Muscle layer of duodenum (tissue), 2 donors: ENCODE data around the gene FAM89A.
"Not testable (repeated sequence)": the region's sequence is repeated elsewhere in the genome, so short reads cannot be mapped to it uniquely, and the experiment has no call there.

Source experiments
- H3K27ac ChIP-seq: one replicate; pipeline ENCODE4 v1.7.0; 2013; ENCODE audit warnings: mild to moderate bottlenecking, low read length
- H3K27me3 ChIP-seq: one replicate; pipeline ENCODE4 v1.7.0; 2013; ENCODE audit warnings: low read depth, mild to moderate bottlenecking, control low read depth, low read length
- H3K36me3 ChIP-seq, 2 donors: one replicate each; pipeline ENCODE4 v1.7.0; 2013; ENCODE audit warnings: low read length in 2 of 2, control low read depth in 1 of 2, mild to moderate bottlenecking in 1 of 2; ENCODE audit not compliant: insufficient read depth in 2 of 2, control insufficient read depth in 1 of 2
- H3K4me1 ChIP-seq, 2 donors: one replicate each; pipeline ENCODE4 v1.7.0; 2013; ENCODE audit warnings: low read length in 2 of 2, mild to moderate bottlenecking in 2 of 2, control low read depth in 1 of 2, moderate library complexity in 1 of 2; ENCODE audit not compliant: insufficient read depth in 2 of 2, control insufficient read depth in 1 of 2
- H3K4me3 ChIP-seq, 2 donors: one replicate each; pipeline ENCODE4 v1.7.0; 2013; ENCODE audit warnings: low read length in 2 of 2, low read depth in 1 of 2, mild to moderate bottlenecking in 1 of 2
- H3K9me3 ChIP-seq, 2 donors: one replicate each; pipeline ENCODE4 v1.7.0; 2013; ENCODE audit warnings: low read length in 2 of 2, control low read depth in 1 of 2, mild to moderate bottlenecking in 1 of 2; ENCODE audit not compliant: control insufficient read depth in 1 of 2
- donor health status: healthy.

FAM89A gene

DNA sequence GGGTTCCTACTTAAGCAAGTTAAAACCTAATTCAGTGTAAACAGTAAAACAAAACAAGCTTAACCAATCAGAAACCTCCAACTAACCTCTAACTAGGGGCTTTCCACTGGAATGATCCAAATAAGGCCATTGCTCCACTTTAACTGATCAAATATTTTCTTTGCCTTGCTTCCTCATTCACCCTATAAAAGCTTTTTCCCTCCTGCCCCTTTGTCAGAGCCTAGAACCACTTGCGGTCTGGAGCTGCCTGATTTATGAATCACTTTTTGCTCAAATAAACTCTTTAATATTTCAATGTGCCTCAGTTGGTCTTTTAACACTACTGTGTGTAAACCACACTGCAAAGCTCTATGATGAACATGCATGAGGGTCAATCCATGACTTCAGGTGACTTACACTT is 4.5 kb upstream of the FAM89A start:
- Histone ChIP-seq H3K9me3 (peaks cover 6 to 7% of the 10 kb centered on the region in 2 donors), H3K27ac (no peak overlapping the region), H3K27me3 (no peaks in the 10 kb centered on the region), H3K4me1 (peaks cover 0 to 13% of the 10 kb centered on the region in 2 donors), H3K4me3 (no peak overlapping the region), H3K36me3 (no peaks in the 10 kb centered on the region)

DNA sequence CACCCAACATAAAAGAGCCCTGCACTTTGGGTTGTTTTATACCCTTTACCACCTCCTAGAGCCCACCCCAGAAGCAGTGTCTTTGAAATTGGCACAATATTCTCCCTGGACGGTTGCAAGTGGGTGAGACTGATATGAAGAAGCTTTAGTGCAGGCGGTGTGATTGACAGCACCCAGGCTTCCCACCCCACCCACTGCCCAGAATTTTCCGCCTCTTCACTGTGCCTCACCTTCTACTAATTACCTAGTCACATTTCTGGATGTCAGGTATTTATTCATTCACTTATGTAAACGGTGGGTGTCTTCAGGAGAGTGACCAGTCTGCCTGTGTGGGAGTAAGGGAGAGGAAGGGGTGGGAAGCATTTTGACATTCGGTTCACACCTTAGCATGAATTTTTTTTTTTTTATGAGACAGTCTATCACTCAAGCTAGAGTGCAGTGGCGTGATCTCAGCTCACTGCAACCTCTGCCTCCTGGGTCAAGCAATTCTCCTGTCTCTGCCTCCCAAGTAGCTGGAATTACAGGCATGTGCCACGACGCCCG is 1.7 kb upstream of the FAM89A start:
- Histone ChIP-seq H3K27me3 (no peaks in the 10 kb centered on the region), H3K36me3 (no peaks in the 10 kb centered on the region), H3K4me3 (no peak overlapping the region), H3K27ac (no peak overlapping the region), H3K9me3 (peaks cover 6 to 7% of the 10 kb centered on the region in 2 donors), H3K4me1 (peaks cover 0 to 19% of the 10 kb centered on the region in 2 donors)

DNA sequence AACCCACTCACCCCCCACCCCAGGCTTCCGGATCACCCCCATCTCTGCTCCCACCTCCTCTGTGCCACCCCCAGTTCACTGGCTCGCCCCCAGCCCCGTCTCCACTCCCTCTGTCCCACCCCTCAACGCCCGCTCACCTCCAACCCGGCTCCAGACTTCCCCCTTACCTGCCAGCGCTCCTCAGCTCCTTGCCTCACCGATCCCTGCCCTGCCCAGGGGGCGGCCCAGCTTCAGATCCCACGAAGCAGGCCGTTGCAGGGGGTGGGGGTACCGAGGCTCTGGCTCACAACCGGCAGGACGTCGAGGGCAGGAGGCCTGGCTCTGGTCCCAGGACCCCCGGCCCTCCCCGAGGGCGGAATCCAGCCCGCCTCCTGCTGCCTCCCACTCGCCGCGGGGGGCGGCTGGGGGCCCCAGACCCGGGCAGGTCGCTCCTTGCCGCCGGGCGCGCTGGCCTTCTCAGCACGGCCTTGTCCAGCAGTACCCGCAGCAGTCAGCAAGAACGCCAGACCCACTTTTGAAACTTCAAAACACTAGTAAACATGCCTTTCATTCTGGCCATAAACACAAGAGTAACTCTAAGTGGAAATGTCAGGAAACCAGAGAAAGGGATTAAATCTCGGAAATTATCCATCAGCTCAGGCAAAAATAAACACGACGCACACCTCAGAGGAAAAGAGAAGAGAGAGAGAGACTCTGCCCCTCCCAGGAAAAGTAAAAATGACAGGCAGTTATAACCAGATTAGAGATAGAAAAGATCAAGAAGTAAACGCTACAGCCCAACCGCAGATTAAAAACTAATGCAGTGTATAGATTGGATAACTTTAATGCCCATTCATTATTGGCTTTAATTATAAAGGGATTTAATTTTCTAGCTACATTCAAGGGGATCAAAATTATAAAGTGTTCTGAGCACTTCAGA is 1.0 kb upstream of the FAM89A start:
- H3K27me3 ChIP-seq = no peaks in the 10 kb centered on the region
- H3K4me1 ChIP-seq = peaks cover 0 to 19% of the 10 kb centered on the region in 2 donors
- H3K27ac ChIP-seq = no peak overlapping the region
- H3K9me3 ChIP-seq = peaks cover 6 to 7% of the 10 kb centered on the region in 2 donors
- peak overlapping the region in 1 of 2 donors; percentile 42 for H3K4me3 ChIP-seq
- H3K36me3 ChIP-seq = no peaks in the 10 kb centered on the region

DNA sequence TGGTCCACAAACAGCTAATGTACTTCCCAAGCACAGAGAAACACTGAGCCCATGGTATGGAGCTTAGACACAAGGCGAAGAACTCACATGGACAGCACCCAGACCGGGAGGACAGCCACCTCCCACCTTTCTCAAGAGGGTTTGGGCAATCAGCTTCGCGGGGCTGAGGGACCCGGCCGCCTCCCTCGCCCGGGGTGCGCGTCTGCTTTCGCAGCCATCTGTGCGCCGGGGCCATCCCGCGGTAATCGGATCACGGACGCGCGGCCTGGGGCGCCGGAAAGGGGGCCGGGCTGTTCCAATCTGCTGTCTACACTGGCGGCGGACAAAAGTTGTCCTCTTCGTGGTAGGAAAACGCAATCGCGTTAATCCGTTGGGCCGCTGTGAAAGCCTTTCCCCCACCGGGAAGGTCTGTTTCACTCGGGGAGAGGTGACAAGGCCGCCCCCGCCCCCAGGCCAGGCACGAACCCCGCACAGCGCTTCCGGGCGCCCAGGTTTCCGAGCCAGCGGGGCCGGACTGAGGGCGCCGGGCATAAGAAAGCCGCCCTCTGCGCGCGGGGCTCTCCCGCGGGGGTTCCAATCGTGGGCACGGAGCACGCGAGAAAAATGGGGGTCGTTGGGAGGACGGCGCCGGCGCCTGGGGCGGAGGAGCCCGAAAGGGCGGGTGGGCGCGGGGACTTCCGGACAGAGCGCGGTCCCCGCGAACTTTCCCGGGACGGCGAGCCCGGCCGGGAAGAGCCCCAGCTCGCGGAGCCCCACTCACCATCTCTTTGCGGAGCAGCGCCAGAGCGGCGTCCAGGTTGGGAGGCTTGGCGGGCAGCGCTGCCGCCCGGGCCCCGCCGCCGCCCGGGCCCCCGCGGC is 664 bp downstream of the FAM89A start:
- H3K4me1 ChIP-seq = peaks cover 0 to 19% of the 10 kb centered on the region in 2 donors

DNA sequence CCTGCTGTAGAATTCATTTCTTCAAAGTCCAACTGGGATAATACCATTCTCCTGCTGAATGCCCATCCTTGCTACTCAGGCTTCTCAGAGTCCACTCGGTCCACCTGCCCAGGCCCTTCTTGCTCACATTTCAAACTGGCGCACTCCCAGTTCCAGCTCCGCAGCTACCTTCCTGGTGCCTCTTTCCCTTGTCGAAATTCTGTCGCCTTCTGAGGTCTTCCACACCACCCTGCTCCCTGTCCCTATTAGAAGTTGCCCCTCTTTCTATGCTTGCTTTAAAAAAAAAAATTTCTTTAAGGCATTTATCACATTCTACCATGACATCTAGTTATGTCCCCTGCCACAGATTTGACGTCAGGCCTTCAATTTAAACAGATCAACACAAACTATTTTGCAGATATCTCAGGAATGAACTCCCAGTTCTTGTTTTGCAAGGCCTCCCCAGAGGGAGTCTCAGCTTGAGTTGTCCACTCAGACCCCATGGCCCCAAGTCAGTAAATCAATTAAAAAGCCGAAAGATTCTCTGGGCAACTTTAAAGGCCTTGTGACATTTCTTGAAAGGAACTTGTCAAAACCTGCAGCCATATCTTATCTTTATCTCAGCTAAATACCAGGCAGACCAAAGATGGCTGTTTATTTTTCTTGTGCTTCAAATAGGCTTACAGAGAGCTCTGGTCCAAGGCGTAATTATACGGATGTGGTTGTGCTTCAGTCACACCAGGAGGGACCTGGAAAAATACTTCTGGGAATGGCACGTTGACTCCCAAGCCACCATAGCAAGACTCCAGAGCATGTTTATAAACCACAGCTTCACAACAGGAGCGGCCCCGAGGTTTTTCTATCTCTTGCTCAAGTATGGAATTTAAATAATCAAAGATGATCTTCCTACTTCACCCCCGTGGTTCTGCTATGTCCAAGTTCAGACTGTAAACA is 2.2 kb downstream of the FAM89A start:
- no peaks in the 10 kb centered on the region for H3K27me3 ChIP-seq
- H3K4me3 ChIP-seq = no peak overlapping the region
- H3K36me3 ChIP-seq = no peaks in the 10 kb centered on the region
- H3K4me1 ChIP-seq = peaks cover 0 to 19% of the 10 kb centered on the region in 2 donors
- no peaks in the 10 kb centered on the region for H3K9me3 ChIP-seq
- H3K27ac ChIP-seq = no peak overlapping the region

More for the DNA sequence above, 664 bp downstream of the FAM89A start:
- peak overlapping the region; percentile 45 to 67 for H3K4me3 ChIP-seq
- H3K36me3 ChIP-seq = no peaks in the 10 kb centered on the region
- H3K27ac ChIP-seq = no peak overlapping the region
- peaks cover under 1% of the 10 kb centered on the region in 2 donors for H3K9me3 ChIP-seq
- H3K27me3 ChIP-seq = no peaks in the 10 kb centered on the region

DNA sequence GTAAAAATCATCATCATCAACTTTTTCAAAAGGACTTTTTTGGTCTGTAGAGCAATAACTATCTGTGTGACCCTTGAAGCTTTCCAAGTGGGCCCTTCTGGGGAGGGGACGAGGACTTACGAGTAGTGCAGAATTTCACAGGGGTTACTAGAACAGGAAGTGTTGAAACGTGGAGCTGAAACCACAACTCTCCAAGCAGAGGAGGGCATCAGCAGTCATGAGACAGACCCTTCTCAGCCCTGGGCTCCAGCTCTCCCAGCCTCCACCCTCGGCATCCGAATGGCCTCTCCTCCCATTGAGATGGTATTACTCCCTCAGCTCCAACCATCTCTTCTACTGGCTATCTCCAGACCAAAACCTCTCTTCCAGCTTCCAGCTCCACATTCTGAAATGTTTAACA is 3.6 kb downstream of the FAM89A start:
- Histone ChIP-seq H3K27ac (no peak overlapping the region), H3K4me1 (peaks cover 0 to 19% of the 10 kb centered on the region in 2 donors), H3K27me3 (no peaks in the 10 kb centered on the region)

DNA sequence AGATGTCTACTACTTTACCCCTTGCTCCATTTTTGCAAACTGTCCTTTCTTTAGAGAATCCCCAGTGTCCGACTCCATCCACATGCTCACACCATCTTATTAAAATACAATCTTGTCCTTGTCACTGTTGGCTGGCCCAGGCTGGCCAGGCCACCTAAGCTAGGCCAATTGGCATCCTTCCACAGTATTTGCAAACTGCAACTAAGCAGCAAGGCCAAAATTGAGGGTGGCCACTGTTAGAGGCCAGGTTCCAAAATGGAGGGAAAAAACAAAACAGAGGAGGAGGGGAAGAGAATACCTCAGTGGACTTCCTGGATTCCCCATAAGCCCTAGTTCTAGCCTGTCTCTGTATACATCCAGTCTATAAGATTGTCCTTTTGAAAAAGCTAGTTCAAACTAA is 4.3 kb downstream of the FAM89A start:
- no peak overlapping the region for H3K27ac ChIP-seq

More for the DNA sequence above, 3.6 kb downstream of the FAM89A start:
- Histone ChIP-seq H3K36me3 (no peaks in the 10 kb centered on the region), H3K9me3 (no peaks in the 10 kb centered on the region), H3K4me3 (no peak overlapping the region)

DNA sequence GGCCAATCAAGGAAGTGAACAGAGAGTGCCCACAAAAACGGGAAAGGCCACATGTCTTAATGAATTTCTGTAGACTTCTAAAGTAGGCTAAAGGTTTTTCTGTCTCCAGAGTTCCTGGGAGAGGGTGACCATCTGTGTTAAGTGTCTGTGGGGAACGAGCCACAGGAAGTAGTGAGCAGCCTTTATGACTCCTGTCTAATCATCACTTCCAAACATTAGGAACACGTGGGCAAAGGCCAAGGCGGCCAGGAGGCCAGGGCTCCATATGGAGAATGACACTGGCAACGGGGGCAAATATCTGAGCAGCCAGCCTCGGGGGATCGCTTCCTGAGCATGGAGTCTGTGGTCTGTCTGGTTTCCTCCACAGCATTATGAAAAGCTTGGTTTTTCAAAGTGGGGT is 7.1 kb downstream of the FAM89A start:
- no peak overlapping the region for H3K27ac ChIP-seq
- H3K36me3 ChIP-seq = no peaks in the 10 kb centered on the region
- H3K4me3 ChIP-seq = no peak overlapping the region
- no peaks in the 10 kb centered on the region for H3K27me3 ChIP-seq
- H3K4me1 ChIP-seq = no peaks in the 10 kb centered on the region
- no peaks in the 10 kb centered on the region for H3K9me3 ChIP-seq

More for the DNA sequence above, 4.3 kb downstream of the FAM89A start:
- Histone ChIP-seq H3K27me3 (no peaks in the 10 kb centered on the region), H3K9me3 (no peaks in the 10 kb centered on the region), H3K4me1 (peaks cover 0 to 13% of the 10 kb centered on the region in 2 donors), H3K36me3 (no peaks in the 10 kb centered on the region), H3K4me3 (no peak overlapping the region)

DNA sequence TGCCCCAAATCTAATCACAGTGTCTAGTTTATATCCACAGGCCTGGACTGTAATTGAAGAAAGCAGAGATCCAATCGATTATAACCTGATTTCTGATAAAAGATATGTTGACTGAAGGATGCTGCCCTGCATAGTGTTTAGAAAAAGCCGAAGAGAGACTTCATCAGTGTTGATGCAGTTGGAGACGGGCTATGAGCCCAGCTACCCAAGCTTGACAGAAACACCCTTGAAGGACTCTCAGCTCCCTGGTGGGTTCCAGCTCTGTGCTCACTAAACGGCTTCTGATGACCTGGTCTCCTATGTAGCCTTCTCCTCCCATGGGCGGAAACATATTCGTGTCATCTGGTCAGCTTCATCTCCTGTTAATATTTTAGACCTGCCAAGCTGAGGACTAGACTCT is 10.2 kb downstream of the FAM89A start:
- Histone ChIP-seq H3K4me3 (no peak overlapping the region), H3K36me3 (no peaks in the 10 kb centered on the region), H3K27ac (no peak overlapping the region), H3K4me1 (no peaks in the 10 kb centered on the region), H3K27me3 (no peaks in the 10 kb centered on the region), H3K9me3 (no peaks in the 10 kb centered on the region)

DNA sequence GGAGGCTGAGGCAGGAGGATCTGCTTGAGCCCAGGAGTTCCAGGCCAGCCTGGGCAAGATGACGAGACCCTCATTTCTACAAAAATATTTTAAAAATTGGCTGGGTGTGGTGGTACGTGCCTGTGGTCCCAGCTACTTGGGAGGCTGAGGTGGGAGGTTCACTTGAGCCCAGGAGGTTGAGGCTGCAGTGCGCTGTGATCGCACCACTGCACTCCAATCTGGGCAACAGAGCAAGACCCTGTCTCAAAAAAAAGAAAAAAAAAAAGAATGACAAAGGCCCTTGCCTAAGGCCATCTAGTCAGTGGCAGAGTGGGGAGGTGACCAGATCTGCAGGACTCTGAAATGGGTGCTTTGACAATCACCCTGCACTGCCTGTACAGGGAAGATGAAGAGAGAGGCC is 10.8 kb downstream of the FAM89A start:
- H3K27ac ChIP-seq, H3K27me3 ChIP-seq, H3K4me1 ChIP-seq, H3K4me3 ChIP-seq, H3K36me3 ChIP-seq, H3K9me3 ChIP-seq: not testable (repeated sequence)
